OCI-LY1 (cell line): ENCODE measurements around the gene VSIG4.
A peak's percentile ranks its signal among the peaks of the same experiment; 100 is the strongest.

ENCODE experiments used
- H2AFZ ChIP-seq: fragments of 200-600 bp; sonication (generic), shearing (Covaris generic); 2 replicates; pipeline ENCODE4 v1.6.0; 2014; ENCODE audit warnings: antibody characterized with exemption, mild to moderate bottlenecking, low read length
- H3F3A ChIP-seq: fragments of 200-600 bp; sonication (generic), shearing (Covaris generic); 2 replicates; pipeline ENCODE4 v1.6.0; 2014; ENCODE audit warnings: mild to moderate bottlenecking, antibody characterized with exemption, low read length, moderate library complexity; ENCODE audit not compliant: insufficient read depth
- H3K27ac ChIP-seq: fragments of 200-600 bp; sonication (generic); 2 replicates; pipeline ENCODE4 v1.5.1; 2014; ENCODE audit warnings: low read length, mixed run types, mild to moderate bottlenecking, low read depth; ENCODE audit not compliant: poor library complexity, severe bottlenecking
- H3K27me3 ChIP-seq: fragments of 200-600 bp; sonication (generic); 2 replicates; pipeline ENCODE4 v1.6.0; 2014; ENCODE audit warnings: antibody characterized with exemption, mild to moderate bottlenecking, low read length, moderate library complexity; ENCODE audit not compliant: insufficient read depth
- H3K36me3 ChIP-seq: fragments of 200-600 bp; sonication (generic); 2 replicates; pipeline ENCODE4 v1.6.1; 2014; ENCODE audit warnings: mild to moderate bottlenecking, antibody characterized with exemption, low read length, moderate library complexity, mixed read lengths; ENCODE audit not compliant: insufficient read depth
- H3K4me1 ChIP-seq: fragments of 200-600 bp; sonication (generic); 2 replicates; pipeline ENCODE4 v1.5.1; 2014; ENCODE audit warnings: mild to moderate bottlenecking, low read length, moderate library complexity; ENCODE audit not compliant: insufficient read depth, severe bottlenecking
- H3K4me2 ChIP-seq: fragments of 200-600 bp; sonication (generic), shearing (Covaris generic); 2 replicates; pipeline ENCODE4 v1.6.1; 2014; ENCODE audit warnings: low read length
- H3K4me3 ChIP-seq: fragments of 200-600 bp; sonication (generic); 2 replicates; pipeline ENCODE4 v1.5.1; 2014; ENCODE audit warnings: low read length, low read depth, mild to moderate bottlenecking, mixed read lengths; ENCODE audit not compliant: poor library complexity, severe bottlenecking
- H3K79me2 ChIP-seq: fragments of 200-600 bp; shearing (Covaris generic); 2 replicates; pipeline ENCODE4 v1.6.1; 2016; ENCODE audit warnings: mixed run types, low read length, mixed read lengths; ENCODE audit not compliant: insufficient read depth
- H3K9ac ChIP-seq: fragments of 200-600 bp; sonication (generic), shearing (Covaris generic); 2 replicates; pipeline ENCODE4 v1.6.1; 2014; ENCODE audit warnings: mild to moderate bottlenecking, low read length, mixed read lengths
- H3K9me2 ChIP-seq: fragments of 200-600 bp; sonication (generic), shearing (Covaris generic); 2 replicates; pipeline ENCODE4 v1.6.1; 2014; ENCODE audit warnings: low read depth, mild to moderate bottlenecking, low read length, mixed read lengths
- H3K9me3 ChIP-seq: fragments of 200-600 bp; shearing (Covaris generic); 2 replicates; pipeline ENCODE4 v1.6.1; 2014; ENCODE audit warnings: low read length, mixed read lengths
- H4K20me1 ChIP-seq: fragments of 200-600 bp; sonication (generic), shearing (Covaris generic); 2 replicates; pipeline ENCODE4 v1.6.0; 2016; ENCODE audit warnings: mild to moderate bottlenecking, low read length; ENCODE audit not compliant: insufficient read depth
- EZH2 ChIP-seq: fragments of 200-600 bp; sonication (generic), shearing (Covaris generic); IDR thresholded peaks from 2 replicates; pipeline ENCODE4 v1.8.0; 2017; ENCODE audit warnings: borderline replicate concordance, mixed run types, mild to moderate bottlenecking, antibody characterized with exemption, low read length, moderate library complexity, mixed read lengths
- TF ChIP-seq, protein P1 (sequence below): fragments of 200-600 bp; sonication (generic), shearing (Covaris generic); IDR thresholded peaks from 2 replicates; pipeline ENCODE4 v1.5.1; 2017; ENCODE audit warnings: mild to moderate bottlenecking, antibody characterized with exemption, low read length, moderate library complexity, mixed read lengths

The VSIG4 gene, protein sequence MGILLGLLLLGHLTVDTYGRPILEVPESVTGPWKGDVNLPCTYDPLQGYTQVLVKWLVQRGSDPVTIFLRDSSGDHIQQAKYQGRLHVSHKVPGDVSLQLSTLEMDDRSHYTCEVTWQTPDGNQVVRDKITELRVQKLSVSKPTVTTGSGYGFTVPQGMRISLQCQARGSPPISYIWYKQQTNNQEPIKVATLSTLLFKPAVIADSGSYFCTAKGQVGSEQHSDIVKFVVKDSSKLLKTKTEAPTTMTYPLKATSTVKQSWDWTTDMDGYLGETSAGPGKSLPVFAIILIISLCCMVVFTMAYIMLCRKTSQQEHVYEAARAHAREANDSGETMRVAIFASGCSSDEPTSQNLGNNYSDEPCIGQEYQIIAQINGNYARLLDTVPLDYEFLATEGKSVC

DNA sequence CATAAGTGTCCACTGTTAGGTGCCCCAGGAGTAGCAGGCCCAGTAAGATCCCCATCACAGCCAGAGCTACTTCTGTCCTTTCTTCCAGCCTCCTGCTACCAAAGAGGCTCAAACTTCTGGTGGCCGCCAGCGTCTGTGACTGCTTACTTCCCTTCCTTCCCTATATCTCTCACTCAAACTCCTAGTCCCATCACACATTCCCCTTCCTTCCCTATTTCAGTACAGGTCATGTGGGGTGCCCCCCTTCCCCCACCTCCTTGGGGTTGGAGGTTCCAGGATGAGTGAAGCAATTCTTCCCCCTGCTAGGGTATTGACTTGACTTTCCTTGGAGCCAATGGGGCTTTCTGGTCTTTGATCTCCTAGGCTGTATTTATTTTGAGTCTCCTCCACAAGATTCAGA is at the start of gene VSIG4:
Gene VSIG4, minus strand, starts transcription at position 137 of the 400 bp plus-strand sequence. Its CDS starts 82 bp downstream, at position 55.
- Histone ChIP-seq H3K9ac (no peak within 1 kb of the TSS), H2AFZ (no peak within 1 kb of the TSS), H3K4me3 (no peak within 1 kb of the TSS)

DNA sequence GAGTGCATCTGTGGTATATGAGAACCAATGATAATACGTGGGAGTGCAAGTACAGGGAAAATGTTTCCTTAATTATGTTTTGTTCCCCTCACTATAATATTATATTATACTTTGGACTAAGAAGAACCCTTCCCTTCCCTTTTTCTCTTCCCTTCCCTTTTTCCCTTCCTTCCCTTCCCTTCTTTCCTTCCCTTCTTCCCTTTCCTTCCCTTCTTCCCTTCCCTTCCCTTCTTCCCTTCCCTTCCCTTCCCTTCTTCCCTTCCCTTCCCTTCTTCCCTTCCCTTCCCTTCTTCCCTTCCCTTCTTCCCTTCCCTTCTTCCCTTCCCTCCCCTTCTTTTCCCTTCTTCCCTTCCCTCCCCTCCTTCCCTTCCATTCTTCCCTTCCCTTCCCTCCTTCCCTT is 36.9 kb upstream of the VSIG4 start:
- no peak overlapping the region for H3K4me2 ChIP-seq

More for the DNA sequence above, at the start of gene VSIG4:
- H3K4me1 ChIP-seq: no peaks in the 10 kb centered on the region
- H3K79me2 ChIP-seq: no peaks in the 10 kb centered on the region
- H3F3A ChIP-seq: no peaks in the 10 kb centered on the region
- no peaks in the 10 kb centered on the region for H3K9me3 ChIP-seq
- no peak within 1 kb of the TSS for H3K27ac ChIP-seq
- H3K27me3 ChIP-seq: no peaks in the 10 kb centered on the region
- H3K9me2 ChIP-seq: no peaks in the 10 kb centered on the region
- H4K20me1 ChIP-seq: no peaks in the 10 kb centered on the region
- no peaks in the 10 kb centered on the region for H3K36me3 ChIP-seq
- no peak for TF ChIP-seq EZH2
- TF ChIP-seq, protein P1, sequence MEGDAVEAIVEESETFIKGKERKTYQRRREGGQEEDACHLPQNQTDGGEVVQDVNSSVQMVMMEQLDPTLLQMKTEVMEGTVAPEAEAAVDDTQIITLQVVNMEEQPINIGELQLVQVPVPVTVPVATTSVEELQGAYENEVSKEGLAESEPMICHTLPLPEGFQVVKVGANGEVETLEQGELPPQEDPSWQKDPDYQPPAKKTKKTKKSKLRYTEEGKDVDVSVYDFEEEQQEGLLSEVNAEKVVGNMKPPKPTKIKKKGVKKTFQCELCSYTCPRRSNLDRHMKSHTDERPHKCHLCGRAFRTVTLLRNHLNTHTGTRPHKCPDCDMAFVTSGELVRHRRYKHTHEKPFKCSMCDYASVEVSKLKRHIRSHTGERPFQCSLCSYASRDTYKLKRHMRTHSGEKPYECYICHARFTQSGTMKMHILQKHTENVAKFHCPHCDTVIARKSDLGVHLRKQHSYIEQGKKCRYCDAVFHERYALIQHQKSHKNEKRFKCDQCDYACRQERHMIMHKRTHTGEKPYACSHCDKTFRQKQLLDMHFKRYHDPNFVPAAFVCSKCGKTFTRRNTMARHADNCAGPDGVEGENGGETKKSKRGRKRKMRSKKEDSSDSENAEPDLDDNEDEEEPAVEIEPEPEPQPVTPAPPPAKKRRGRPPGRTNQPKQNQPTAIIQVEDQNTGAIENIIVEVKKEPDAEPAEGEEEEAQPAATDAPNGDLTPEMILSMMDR: no peak
- no peak within 1 kb of the TSS for H3K4me2 ChIP-seq

DNA sequence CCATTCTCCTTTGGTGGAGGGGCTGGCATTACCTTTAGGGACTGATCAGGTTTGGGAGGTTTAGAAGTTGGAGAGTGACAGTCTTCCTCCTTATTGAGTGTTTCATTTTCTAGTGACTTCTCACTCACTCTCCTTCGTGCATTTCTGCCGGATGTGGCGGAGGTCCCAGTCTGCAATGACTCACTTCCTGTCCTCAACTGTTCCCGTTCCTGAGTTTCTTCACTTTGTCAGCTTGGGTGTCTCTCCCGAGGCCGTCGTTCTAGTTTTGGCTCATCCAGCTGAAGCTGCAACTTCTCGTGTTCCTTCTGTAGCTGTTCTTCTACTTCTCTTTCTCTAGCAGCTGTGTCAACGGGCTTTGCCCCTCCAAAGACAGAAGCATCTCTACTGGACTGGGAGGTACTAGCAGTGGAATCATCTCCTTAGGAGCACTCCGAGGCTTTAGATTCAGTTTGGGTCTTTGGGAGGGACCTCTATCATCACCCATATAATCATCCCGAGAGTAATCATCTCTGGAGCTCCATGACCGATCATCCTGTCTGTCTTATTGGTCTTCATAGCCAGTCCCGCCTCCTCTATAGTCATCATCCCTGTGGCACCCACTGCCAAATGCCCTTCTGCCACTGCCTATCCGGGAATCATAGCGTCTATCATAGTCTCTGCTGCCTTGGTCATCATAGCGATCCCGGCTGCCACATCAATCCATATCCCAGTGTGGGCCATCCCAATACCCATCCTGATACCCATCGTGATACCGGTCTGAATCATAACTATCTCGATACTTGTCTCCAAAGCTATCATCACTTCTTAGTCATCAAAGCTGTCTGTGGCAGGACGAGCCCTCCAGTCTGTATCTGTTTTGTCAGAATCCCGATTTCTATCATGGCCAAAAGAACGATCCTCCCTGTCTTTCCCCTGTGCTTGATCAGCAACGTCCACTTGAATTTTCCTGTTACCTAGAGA is 35.3 kb upstream of the VSIG4 start:
- no peaks in the 10 kb centered on the region for H3F3A ChIP-seq
- H2AFZ ChIP-seq: no peak overlapping the region
- H3K36me3 ChIP-seq: no peaks in the 10 kb centered on the region
- no peaks in the 10 kb centered on the region for H4K20me1 ChIP-seq
- no peaks in the 10 kb centered on the region for H3K4me1 ChIP-seq
- peak overlapping the region; percentile 34 for H3K4me2 ChIP-seq
- H3K27ac ChIP-seq: no peak overlapping the region
- H3K9ac ChIP-seq: no peak overlapping the region
- H3K9me2 ChIP-seq: no peaks in the 10 kb centered on the region
- no peak for TF ChIP-seq EZH2
- TF ChIP-seq, protein P1: no peak
- H3K27me3 ChIP-seq: no peaks in the 10 kb centered on the region
- peak overlapping the region; percentile 39 for H3K4me3 ChIP-seq
- no peaks in the 10 kb centered on the region for H3K79me2 ChIP-seq
- H3K9me3 ChIP-seq: no peaks in the 10 kb centered on the region

More for the DNA sequence above, 36.9 kb upstream of the VSIG4 start:
- H2AFZ ChIP-seq: no peak overlapping the region
- H3K4me1 ChIP-seq: no peaks in the 10 kb centered on the region
- H3K27ac ChIP-seq: no peak overlapping the region
- no peaks in the 10 kb centered on the region for H3K27me3 ChIP-seq
- no peak for TF ChIP-seq EZH2
- TF ChIP-seq, protein P1: no peak
- no peak overlapping the region for H3K4me3 ChIP-seq
- no peak overlapping the region for H3K9ac ChIP-seq
- H3K9me3 ChIP-seq: no peaks in the 10 kb centered on the region
- no peaks in the 10 kb centered on the region for H3K79me2 ChIP-seq
- no peaks in the 10 kb centered on the region for H3F3A ChIP-seq
- no peaks in the 10 kb centered on the region for H3K36me3 ChIP-seq
- H4K20me1 ChIP-seq: no peaks in the 10 kb centered on the region
- H3K9me2 ChIP-seq: no peaks in the 10 kb centered on the region
